HG03378 (cell line): ENCODE results near the gene OR10G3.
"Not testable (repeated sequence)": the region's sequence is repeated elsewhere in the genome, so short reads cannot be mapped to it uniquely, and the experiment has no call there.

Source experiments
- ATAC-seq: cut with Tn5 transposase; IDR thresholded peaks from one replicate; pipeline ENCODE4 v1.9.1; 2021; ENCODE audit warnings: mild to moderate bottlenecking, moderate library complexity; ENCODE audit not compliant: unreplicated experiment

The OR10G3 gene, protein sequence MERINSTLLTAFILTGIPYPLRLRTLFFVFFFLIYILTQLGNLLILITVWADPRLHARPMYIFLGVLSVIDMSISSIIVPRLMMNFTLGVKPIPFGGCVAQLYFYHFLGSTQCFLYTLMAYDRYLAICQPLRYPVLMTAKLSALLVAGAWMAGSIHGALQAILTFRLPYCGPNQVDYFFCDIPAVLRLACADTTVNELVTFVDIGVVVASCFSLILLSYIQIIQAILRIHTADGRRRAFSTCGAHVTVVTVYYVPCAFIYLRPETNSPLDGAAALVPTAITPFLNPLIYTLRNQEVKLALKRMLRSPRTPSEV

GRCh38 chr14:21579976-21580375 is at the start of gene OR10G3:
OR10G3 (minus strand) TSS chr14:21580076; CDS start chr14:21570744, 9,332 bp downstream.
- no peak for ATAC-seq

DNA sequence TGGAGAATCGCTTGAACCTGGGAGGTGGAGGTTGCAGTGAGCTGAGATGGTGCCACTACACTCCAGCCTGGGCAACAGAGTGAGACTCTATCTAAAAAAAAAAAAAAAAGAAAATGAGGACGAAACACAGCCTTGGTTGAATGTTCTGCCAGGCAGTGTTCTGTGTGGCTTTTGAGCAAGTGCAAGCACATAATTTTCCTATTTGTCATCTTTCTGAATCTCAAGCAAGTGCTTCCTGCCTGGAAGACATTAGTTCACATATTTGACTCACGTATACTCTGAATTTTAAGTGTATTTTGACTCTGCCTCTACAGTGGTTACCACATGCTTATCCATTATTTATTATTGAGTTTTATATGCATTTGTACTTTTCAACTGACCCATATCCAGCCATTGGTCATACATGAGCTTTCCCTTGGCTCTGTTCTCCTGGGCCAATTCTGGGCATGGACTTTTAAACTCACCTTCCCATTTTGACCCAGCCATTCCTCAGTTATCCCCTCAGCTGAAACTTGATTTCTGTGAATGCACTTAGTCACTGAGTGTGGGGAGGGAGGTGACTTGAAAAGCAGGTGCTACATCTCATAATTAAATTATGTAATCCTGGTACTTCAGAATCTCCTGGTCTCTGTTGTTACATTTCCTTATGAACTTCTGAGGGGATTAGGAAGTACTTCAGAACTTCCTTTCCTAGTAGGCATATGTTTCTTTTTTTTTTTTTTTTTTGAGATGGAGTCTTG is 46.8 kb upstream of the OR10G3 start:
- ATAC-seq, result no peak

DNA sequence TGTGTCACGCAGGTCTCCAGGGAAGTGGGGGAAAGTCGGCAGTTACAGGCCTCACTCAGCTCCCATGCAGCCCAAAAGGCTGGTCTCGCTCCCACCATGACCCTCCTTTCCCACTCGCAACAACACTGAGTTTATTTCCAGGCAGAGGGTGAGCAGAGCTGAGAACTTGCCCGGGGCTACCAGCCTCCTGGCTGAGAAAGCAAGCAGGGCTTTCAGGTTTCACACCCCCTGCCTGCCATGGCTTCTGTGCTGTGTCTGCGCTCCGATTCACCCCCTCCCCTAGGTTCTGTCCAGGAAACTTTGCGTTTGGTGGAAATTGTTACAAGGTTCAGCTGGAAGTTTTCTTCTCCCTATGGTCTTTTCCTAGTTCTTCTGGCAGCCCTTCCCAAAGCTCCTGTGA is 37.7 kb upstream of the OR10G3 start:
- no peak for ATAC-seq

GRCh38 chr14:21614240-21614639 is 34.4 kb upstream of the OR10G3 start:
- no peak for ATAC-seq

DNA sequence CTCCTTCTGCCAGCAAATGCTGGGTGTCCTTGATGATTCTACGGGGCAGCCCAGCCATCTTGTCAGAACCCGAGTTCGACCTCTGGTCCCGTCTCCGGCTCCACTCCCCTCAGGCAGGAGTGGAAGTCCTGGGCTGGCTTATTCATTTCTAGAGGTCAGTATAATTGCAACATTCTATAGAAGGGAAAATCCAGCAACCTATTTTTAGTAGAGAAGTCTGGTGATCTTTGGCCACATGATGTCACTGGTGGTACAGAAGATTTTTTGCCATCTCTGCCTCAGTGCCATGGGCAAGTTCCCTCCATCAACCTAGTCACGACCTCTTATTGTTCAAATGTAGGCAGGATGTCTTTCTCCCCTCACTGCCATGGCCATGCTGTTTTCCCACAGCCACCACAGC is 32.4 kb upstream of the OR10G3 start:
- ATAC-seq, result no peak

GRCh38 chr14:21602181-21602580 is 22.3 kb upstream of the OR10G3 start:
- ATAC-seq, result not testable (repeated sequence)

- no peak for ATAC-seq
These were observed 9.4 kb upstream of the OR10G3 start for GRCh38 chr14:21589317-21589716.

DNA sequence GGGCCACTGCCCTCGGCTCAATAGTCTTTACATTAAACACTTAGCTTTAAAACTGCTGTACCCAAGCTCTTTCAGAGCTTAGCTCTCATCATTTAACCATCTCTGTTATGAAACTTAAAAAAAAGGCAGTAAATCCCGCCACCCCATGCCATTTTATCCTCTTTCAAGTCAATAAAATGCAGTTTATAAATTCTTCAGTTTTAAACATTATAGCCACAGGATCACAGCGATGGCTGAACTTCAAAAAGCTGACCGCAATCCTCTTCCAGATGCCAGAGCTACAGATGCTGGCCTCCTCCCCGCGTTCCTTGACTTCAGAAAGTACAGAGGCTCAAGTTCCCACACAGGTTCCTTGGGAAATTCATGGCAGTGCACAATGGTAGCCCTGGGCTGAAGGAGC is 4.2 kb downstream of the OR10G3 start:
- ATAC-seq, result no peak

DNA sequence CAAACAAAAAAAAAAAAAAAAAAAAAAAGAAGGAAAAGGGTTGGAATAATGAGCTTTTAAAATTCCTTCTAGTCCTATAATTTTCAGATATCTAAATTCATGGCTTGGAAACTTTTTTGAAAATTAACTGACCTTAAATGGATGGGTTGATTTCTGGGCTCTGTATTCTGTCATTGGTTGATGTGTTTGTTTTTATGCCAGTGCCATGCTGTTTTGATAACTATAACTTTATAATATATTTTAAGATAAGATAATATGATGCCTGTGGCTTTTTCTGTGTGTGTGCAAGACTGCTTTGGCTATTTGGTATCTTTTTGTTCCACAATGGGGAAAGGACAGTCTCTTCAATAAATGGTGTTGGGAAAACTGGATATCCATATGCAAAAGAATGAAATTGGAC is 7.3 kb downstream of the OR10G3 start:
- no peak for ATAC-seq

- ATAC-seq, result no peak
These were observed 21.1 kb downstream of the OR10G3 start for GRCh38 chr14:21558703-21559170.

DNA sequence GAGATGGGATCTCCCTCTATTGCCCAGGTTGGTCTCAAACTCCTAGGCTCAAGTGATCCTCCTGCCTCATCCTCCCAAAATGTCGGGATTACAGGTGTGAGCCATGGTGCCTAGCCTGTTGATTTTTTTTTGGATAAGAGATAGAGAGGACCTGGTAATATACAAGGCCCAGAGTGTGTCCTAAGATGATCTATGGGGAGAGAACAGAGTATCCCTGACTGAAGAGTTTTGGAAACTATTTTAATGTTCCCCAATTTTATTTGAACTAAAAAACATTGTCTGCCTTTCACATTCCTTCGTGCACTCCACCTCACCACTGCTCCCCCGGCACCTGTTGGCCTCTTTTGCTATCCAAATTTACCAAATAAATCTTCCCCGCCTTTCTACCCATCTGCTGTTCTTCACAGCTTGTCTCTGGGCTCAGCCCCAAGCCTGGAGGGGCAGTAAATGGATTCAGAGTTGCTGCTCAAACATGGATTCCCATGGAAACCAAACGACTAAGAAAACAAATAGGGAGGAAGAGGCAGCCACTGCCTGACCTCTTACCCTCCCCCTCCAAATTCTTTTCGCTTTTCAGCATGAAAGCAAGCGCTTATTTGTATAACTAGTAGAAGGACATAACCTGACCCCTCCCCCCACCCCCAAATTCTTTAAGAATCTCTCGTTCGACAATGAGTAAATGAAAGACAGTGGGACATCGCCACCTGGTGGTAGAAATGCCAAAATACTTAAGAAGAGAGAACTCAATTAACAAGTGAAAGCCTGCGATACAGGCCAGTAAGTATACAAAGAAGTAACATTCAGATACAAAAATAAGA is 22.6 kb downstream of the OR10G3 start:
- ATAC-seq, result no peak

- no peak for ATAC-seq
These were observed 23.3 kb downstream of the OR10G3 start for GRCh38 chr14:21556378-21557083.

GRCh38 chr14:21553266-21553665 is 26.6 kb downstream of the OR10G3 start:
- ATAC-seq, result no peak

GRCh38 chr14:21544588-21544987 is 35.3 kb downstream of the OR10G3 start:
- not testable (repeated sequence) for ATAC-seq

- ATAC-seq, result no peak
These were observed 35.9 kb downstream of the OR10G3 start for GRCh38 chr14:21543963-21544362.

- no peak for ATAC-seq
These were observed 36.3 kb downstream of the OR10G3 start for GRCh38 chr14:21543521-21543960.

DNA sequence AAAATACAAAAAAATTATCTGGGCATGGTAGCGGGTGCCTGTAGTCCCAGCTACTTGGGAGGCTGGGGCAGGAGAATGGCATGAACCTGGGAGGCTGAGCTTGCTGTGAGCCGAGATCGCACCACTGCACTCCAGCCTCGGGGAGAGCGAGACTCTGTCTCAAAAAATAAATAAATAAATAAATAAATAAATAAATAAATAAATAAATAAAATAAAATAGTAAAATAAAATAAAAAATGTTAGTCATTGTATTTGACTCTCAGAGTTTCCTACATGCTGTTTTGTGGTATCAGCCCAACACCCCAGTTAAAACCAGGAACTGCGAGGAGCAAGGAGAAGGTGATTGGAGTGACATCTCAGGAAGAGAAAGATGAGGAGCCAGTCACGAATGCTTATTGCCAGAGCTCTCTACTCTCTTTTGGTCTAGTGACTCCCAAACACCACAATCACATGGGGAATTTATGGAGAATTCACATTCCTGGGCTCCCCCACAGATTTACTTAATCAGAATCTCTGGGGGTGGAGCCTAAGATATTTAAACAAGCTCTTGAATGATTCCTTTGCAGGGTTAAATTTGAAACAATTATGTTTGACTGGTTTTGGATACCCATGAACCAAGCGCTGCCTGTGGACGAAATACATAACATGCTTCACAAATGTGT is 38.3 kb downstream of the OR10G3 start:
- no peak for ATAC-seq

GRCh38 chr14:21539189-21539940 is 40.5 kb downstream of the OR10G3 start:
- ATAC-seq, result no peak

GRCh38 chr14:21537090-21537424 is 42.8 kb downstream of the OR10G3 start:
- ATAC-seq, result no peak
